Sigmoid colon (tissue), 7 donors: ENCODE results near the gene STK39. TPM values are rescaled to one million over a fixed set of nuclear protein-coding genes. Genes with fewer than 3 reads are reported as not detected.

ENCODE experiments used
- DNase-seq: peaks from one replicate; pipeline ENCODE4 v3.0.0-alpha.2; 2019
- H3K27ac ChIP-seq, 4 donors: fragments of 200-600 bp; sonication (generic); one replicate each; pipeline ENCODE4 v1.5.1; 2016 to 2019; ENCODE audit warnings: mild to moderate bottlenecking in 1 of 4
- H3K27me3 ChIP-seq, 3 donors: fragments of 200-600 bp; sonication (generic); one replicate each; pipeline ENCODE4 v1.5.1; 2019; ENCODE audit warnings: mild to moderate bottlenecking in 1 of 3
- H3K36me3 ChIP-seq, 4 donors: fragments of 200-600 bp; sonication (generic); one replicate each; pipeline ENCODE4 v1.5.1; 2016 to 2019
- H3K4me1 ChIP-seq, 4 donors: fragments of 200-600 bp; sonication (generic); one replicate each; pipeline ENCODE4 v1.5.1; 2017 to 2019
- H3K4me3 ChIP-seq, 4 donors: fragments of 200-600 bp; sonication (generic); one replicate each; pipeline ENCODE4 v1.5.1; 2017 to 2019; ENCODE audit warnings: mild to moderate bottlenecking in 2 of 4, moderate library complexity in 1 of 4
- H3K9me3 ChIP-seq, 4 donors: fragments of 200-600 bp in 3 of 4; sonication (generic) in 3 of 4; one replicate each; pipeline versions ENCODE4 v1.5.1 to v1.6.1; 2013 to 2019
- CTCF ChIP-seq, 4 experiments: fragments of 450-650 bp in 3 of 4; fragments of 200-600 bp in 1 of 4; IDR thresholded peaks; one replicate each; pipeline ENCODE4 v1.5.1; 2016 to 2019; ENCODE audit warnings: antibody characterized with exemption in 4 of 4, mild to moderate bottlenecking in 3 of 4, moderate library complexity in 2 of 4
- EP300 ChIP-seq, 4 donors: sonication (generic); formaldehyde crosslinking; IDR thresholded peaks; one replicate each; pipeline ENCODE4 v1.6.1; 2017; ENCODE audit warnings: antibody characterized with exemption in 4 of 4
- POLR2A ChIP-seq, 2 donors: fragments of 450-650 bp; IDR thresholded peaks; one replicate each; pipeline ENCODE4 v1.6.1; 2016; ENCODE audit warnings: antibody characterized with exemption in 2 of 2, mild to moderate bottlenecking in 2 of 2, moderate library complexity in 2 of 2
- POLR2AphosphoS5 ChIP-seq, 4 donors: sonication (generic); formaldehyde crosslinking; IDR thresholded peaks; one replicate each; pipeline ENCODE4 v1.6.1; 2017; ENCODE audit warnings: antibody characterized with exemption in 4 of 4
- WGBS, 2 donors: extraction: QIAGEN DNeasy Blood & Tissue Kit; methylation state at CpG; one replicate each; pipeline ENCODE4 v1.1.7; 2013; 5-methylcytosine and 5-hydroxymethylcytosine counted together
- intact Hi-C: fragments of 100-400 bp; cut with DNase I; formaldehyde crosslinking; loops from one replicate; pipeline ENCODE4 v1.15.1; 2023
- polyA plus RNA-seq, 3 donors: library from polyadenylated mRNA; stranded (reverse); fragments of 200-250 nt; gene quantifications; one replicate each; pipeline ENCODE4 v1.2.3, GENCODE V29; 2013
- total RNA-seq, 4 donors: library from RNA; depleted of rRNA; stranded (reverse); fragments of >200 nt; gene quantifications; one replicate each; pipeline ENCODE4 v1.1.0, GENCODE V29; 2016
- donor health status: healthy with polysubstance abuse.
- donor health status: Bipolar disorder and iron deficiency.
- donor health status: healthy.

STK39 gene
- total and polyA plus RNA-seq, 7 donors, result 13.4 to 44.9 (median 24.1) TPM

GRCh38 chr2:168056242-168056787, 191.1 kb downstream of the STK39 start:
- TF ChIP-seq EP300 (IDR thresholded peaks at IDR 0.05), result no peak
- WGBS, 2 donors, result 71 to 82% methylated on average over 9 of the region's 9 CpGs
- Histone ChIP-seq H3K36me3 (no peaks in the 10 kb centered on the region), H3K27ac (no peak overlapping the region), H3K4me1 (no peaks in the 10 kb centered on the region), H3K27me3 (no peaks in the 10 kb centered on the region), H3K9me3 (no peaks in the 10 kb centered on the region), H3K4me3 (no peak overlapping the region)
- no peak for DNase-seq
- intact Hi-C loops, result no loop called here

DNA sequence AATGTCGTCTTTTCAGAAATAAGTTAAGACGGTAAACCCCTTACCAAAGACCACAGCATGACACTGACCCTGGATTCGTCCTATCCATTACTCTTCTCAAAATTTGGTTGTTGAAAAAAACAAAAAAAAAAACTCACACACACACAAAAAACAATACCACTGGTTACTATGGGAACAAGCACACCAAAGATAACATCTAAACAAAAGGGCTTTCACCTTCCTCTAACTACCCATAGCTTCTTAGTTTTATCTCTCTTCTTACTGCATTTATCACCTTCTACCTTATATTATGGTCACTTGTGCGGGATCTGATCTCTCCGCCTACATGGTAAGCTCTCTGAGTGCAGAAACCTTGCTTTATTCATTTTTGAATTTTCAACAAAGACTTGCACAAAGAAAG, 192.7 kb downstream of the STK39 start:
- H3K9me3 ChIP-seq, result no peaks in the 10 kb centered on the region
- H3K36me3 ChIP-seq, result no peaks in the 10 kb centered on the region
- H3K27ac ChIP-seq, result no peak overlapping the region
- 78% methylated on average over 5 of the region's 5 CpGs for WGBS, 2 donors
- no peaks in the 10 kb centered on the region for H3K4me1 ChIP-seq
- no peak for DNase-seq
- intact Hi-C loops, result no loop called here
- no peaks in the 10 kb centered on the region for H3K27me3 ChIP-seq
- no peak for TF ChIP-seq EP300 (IDR thresholded peaks at IDR 0.05)
- no peak for TF ChIP-seq CTCF (IDR thresholded peaks at IDR 0.05)
- no peak overlapping the region for H3K4me3 ChIP-seq

DNA sequence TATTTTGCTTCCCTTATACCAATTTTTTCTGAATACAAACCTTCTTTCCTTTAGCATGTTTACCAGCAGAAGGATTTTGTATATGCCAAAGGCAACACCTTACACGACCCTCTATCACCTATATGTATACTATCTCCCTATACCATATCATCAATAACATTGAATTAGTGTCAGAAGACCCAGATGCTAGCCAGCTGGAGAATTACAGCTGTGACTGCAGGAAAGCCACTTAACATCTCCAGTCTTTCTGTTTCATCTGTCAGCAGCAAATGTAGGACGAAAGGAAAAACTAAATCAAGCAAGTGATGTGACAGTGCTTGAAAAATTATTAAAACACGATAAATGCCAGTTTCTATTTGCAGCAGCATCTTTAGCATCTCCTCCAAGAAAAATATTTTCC, 193.7 kb downstream of the STK39 start:
- TF ChIP-seq EP300 (IDR thresholded peaks at IDR 0.05) (no peak), POLR2A (IDR thresholded peaks at IDR 0.05) (no peak), POLR2AphosphoS5 (IDR thresholded peaks at IDR 0.05) (no peak), CTCF (IDR thresholded peaks at IDR 0.05) (no peak)
- DNase-seq, result no peak
- Histone ChIP-seq H3K27me3 (no peaks in the 10 kb centered on the region), H3K4me3 (no peak overlapping the region), H3K4me1 (no peaks in the 10 kb centered on the region), H3K9me3 (no peaks in the 10 kb centered on the region), H3K36me3 (no peaks in the 10 kb centered on the region), H3K27ac (no peak overlapping the region)
- 86 to 90% methylated on average over 3 of the region's 3 CpGs for WGBS, 2 donors
- intact Hi-C loops, result no loop called here

DNA sequence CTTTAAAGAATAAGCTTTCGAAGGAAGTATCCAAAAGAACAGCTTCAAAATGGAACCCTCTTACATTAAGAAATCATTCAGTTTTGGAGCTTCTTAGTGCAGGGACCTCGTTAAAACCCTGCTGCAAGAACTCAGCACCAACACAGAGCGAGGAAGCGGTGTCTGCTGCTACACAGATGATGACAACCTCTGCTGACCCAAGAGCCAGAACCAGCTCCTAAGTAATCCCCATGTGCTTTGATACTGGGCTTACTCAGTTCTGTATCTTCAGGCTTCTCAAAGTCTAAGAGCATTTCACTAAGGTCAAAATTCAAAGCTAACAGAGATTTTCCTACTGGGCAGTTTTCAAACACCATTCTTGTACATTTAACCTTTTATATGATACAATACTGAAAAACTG, 194.6 kb downstream of the STK39 start:
- intact Hi-C loops, result no loop called here
- H3K4me1 ChIP-seq, result no peaks in the 10 kb centered on the region
- DNase-seq, result no peak
- WGBS, 2 donors, result 91 to 97% methylated on average over 4 of the region's 4 CpGs
- H3K9me3 ChIP-seq, result no peaks in the 10 kb centered on the region
- H3K27me3 ChIP-seq, result no peaks in the 10 kb centered on the region
- H3K36me3 ChIP-seq, result no peaks in the 10 kb centered on the region
- TF ChIP-seq CTCF (IDR thresholded peaks at IDR 0.05) (no peak), EP300 (IDR thresholded peaks at IDR 0.05) (no peak), POLR2AphosphoS5 (IDR thresholded peaks at IDR 0.05) (no peak), POLR2A (IDR thresholded peaks at IDR 0.05) (no peak)
- H3K27ac ChIP-seq, result no peak overlapping the region
- H3K4me3 ChIP-seq, result no peak overlapping the region

GRCh38 chr2:168050377-168050776, 197.0 kb downstream of the STK39 start:
- Histone ChIP-seq H3K4me1 (peaks cover 0 to 8% (median 0%) of the 10 kb centered on the region in 4 donors), H3K36me3 (no peaks in the 10 kb centered on the region), H3K27ac (no peak overlapping the region), H3K27me3 (no peaks in the 10 kb centered on the region), H3K4me3 (no peak overlapping the region), H3K9me3 (no peaks in the 10 kb centered on the region)
- TF ChIP-seq EP300 (IDR thresholded peaks at IDR 0.05) (no peak), CTCF (IDR thresholded peaks at IDR 0.05) (no peak), POLR2A (IDR thresholded peaks at IDR 0.05) (no peak), POLR2AphosphoS5 (IDR thresholded peaks at IDR 0.05) (no peak)
- WGBS, 2 donors, result 79 to 95% methylated on average over 2 of the region's 2 CpGs
- intact Hi-C loops, result no loop called here
- no peak for DNase-seq
